Measurements from ENCODE around the gene MTA1.

- TF ChIP-seq, protein P1, sequence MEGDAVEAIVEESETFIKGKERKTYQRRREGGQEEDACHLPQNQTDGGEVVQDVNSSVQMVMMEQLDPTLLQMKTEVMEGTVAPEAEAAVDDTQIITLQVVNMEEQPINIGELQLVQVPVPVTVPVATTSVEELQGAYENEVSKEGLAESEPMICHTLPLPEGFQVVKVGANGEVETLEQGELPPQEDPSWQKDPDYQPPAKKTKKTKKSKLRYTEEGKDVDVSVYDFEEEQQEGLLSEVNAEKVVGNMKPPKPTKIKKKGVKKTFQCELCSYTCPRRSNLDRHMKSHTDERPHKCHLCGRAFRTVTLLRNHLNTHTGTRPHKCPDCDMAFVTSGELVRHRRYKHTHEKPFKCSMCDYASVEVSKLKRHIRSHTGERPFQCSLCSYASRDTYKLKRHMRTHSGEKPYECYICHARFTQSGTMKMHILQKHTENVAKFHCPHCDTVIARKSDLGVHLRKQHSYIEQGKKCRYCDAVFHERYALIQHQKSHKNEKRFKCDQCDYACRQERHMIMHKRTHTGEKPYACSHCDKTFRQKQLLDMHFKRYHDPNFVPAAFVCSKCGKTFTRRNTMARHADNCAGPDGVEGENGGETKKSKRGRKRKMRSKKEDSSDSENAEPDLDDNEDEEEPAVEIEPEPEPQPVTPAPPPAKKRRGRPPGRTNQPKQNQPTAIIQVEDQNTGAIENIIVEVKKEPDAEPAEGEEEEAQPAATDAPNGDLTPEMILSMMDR (IDR thresholded peaks at IDR 0.05): no peak
- no peak for TF ChIP-seq EP300 (IDR thresholded peaks at IDR 0.05; ENCODE audit: borderline replicate concordance in 1 of 2, low read depth in 1 of 2, low read length in 1 of 2)
These were observed 22.2 kb upstream of the MTA1 start for GRCh38 chr14:105397350-105397931.
